GM12878 (cell line): Measurements from ENCODE around the gene POLD1. TPM values are rescaled to one million over a fixed set of nuclear protein-coding genes. Genes with fewer than 3 reads are reported as not detected.

ENCODE experiments used
- BACH1 ChIP-seq: fragments of 450-650 bp; IDR thresholded peaks from 2 replicates; pipeline ENCODE4 v1.6.1; 2017; ENCODE audit warnings: mild to moderate bottlenecking, borderline replicate concordance
- CBX5 ChIP-seq: sonication (generic); IDR thresholded peaks from 2 replicates; pipeline ENCODE4 v1.6.1; 2016; ENCODE audit warnings: low read depth, moderate library complexity, mild to moderate bottlenecking, inconsistent platforms
- CREB1 ChIP-seq: IDR thresholded peaks from 2 replicates; pipeline ENCODE4 v1.6.1; 2012; ENCODE audit warnings: low read depth, mild to moderate bottlenecking, inconsistent platforms
- EGR1 ChIP-seq, 2 experiments: IDR thresholded peaks; 1 replicate in 1 of 2; 2 replicates in 1 of 2; pipeline ENCODE4 v1.6.1; 2011 to 2012; ENCODE audit warnings: low read depth in 2 of 2, low read length in 2 of 2, borderline replicate concordance in 1 of 2, mild to moderate bottlenecking in 1 of 2, moderate library complexity in 1 of 2
- JUND ChIP-seq: IDR thresholded peaks from 2 replicates; pipeline ENCODE4 v1.6.1; 2012; ENCODE audit warnings: low read depth, mild to moderate bottlenecking, low read length, improper control_type of control experiment, moderate library complexity
- KDM1A ChIP-seq: fragments of 200-600 bp; sonication (generic); IDR thresholded peaks from 2 replicates; pipeline ENCODE4 v1.6.1; 2016; ENCODE audit warnings: borderline replicate concordance
- MTA2 ChIP-seq: fragments of 450-650 bp; IDR thresholded peaks from 2 replicates; pipeline ENCODE4 v1.6.1; 2016; ENCODE audit warnings: low read depth, mild to moderate bottlenecking, moderate library complexity
- POLR2AphosphoS5 ChIP-seq: IDR thresholded peaks from 2 replicates; pipeline ENCODE4 v1.6.1; 2011; ENCODE audit warnings: mild to moderate bottlenecking, low read length, inconsistent platforms
- POU2F2 ChIP-seq: IDR thresholded peaks from 3 replicates; pipeline ENCODE4 v1.6.1; 2011; ENCODE audit warnings: low read depth, mild to moderate bottlenecking, low read length, borderline replicate concordance
- RBBP5 ChIP-seq: fragments of 200-600 bp; sonication (generic); conservative IDR thresholded peaks from 2 replicates; pipeline ENCODE4 v1.6.1; 2016
- SMAD5 ChIP-seq: IDR thresholded peaks from 2 replicates; pipeline ENCODE4 v1.6.1; 2016; ENCODE audit warnings: antibody characterized with exemption, low read depth
- SPI1 ChIP-seq: IDR thresholded peaks from 2 replicates; pipeline ENCODE4 v1.6.1; 2011; ENCODE audit warnings: low read depth, mild to moderate bottlenecking, low read length, moderate library complexity, borderline replicate concordance; ENCODE audit not compliant: insufficient read depth
- TCF3 ChIP-seq: IDR thresholded peaks from 2 replicates; pipeline ENCODE4 v1.6.1; 2012; ENCODE audit warnings: low read depth, mild to moderate bottlenecking, low read length, borderline replicate concordance; ENCODE audit not compliant: insufficient read depth
- ZNF207 ChIP-seq: fragments of 450-650 bp; IDR thresholded peaks from 2 replicates; pipeline ENCODE4 v1.6.1; 2014; ENCODE audit warnings: antibody characterized with exemption, mild to moderate bottlenecking, borderline replicate concordance
- ZNF217 ChIP-seq: fragments of 450-650 bp; IDR thresholded peaks from 2 replicates; pipeline ENCODE4 v1.6.1; 2017; ENCODE audit warnings: antibody characterized with exemption, mild to moderate bottlenecking
- polyA plus RNA-seq, 11 experiments: library from polyadenylated mRNA; depleted of rRNA in 4 of 11; unstranded in 6 of 11; stranded (reverse) in 5 of 11; fragments of >200 nt; fragmentation: Nextera tagmentation in 4 of 11; fragmentation: Illumina TruSeq in 1 of 11; extraction: Ambion mirVana in 4 of 11; extraction: Trizol in 1 of 11; gene quantifications; 1 replicate in 1 of 11; 2 replicates in 10 of 11; pipeline versions ENCODE4 v1.2.1 to v1.2.3, GENCODE V29; 2011 to 2016; ENCODE audit warnings: inconsistent platforms in 2 of 11, missing spikeins in 2 of 11, low read depth in 1 of 11
- total RNA-seq, 4 experiments: library from RNA; depleted of rRNA in 3 of 4; stranded (reverse); fragments of >200 nt in 3 of 4; fragmentation: Illumina TruSeq in 1 of 4; extraction: Trizol in 1 of 4; gene quantifications; 2 replicates each; pipeline versions ENCODE4 v1.2.1 to v1.2.3, GENCODE V29; 2013 to 2021
- TF ChIP-seq, protein P1 (sequence below): IDR thresholded peaks from 2 replicates; pipeline ENCODE4 v1.6.1; 2012; ENCODE audit warnings: mild to moderate bottlenecking, low read depth, low read length
- TF ChIP-seq, protein P2 (sequence below): fragments of 450-650 bp; IDR thresholded peaks from 2 replicates; pipeline ENCODE4 v1.6.1; 2017; ENCODE audit warnings: mild to moderate bottlenecking, low read depth, inconsistent platforms; ENCODE audit not compliant: poor library complexity, severe bottlenecking
- TF ChIP-seq, protein P3 (sequence below): IDR thresholded peaks from 2 replicates; pipeline ENCODE4 v1.6.1; 2011; ENCODE audit warnings: mild to moderate bottlenecking, low read depth, low read length, moderate library complexity; ENCODE audit not compliant: insufficient replicate concordance
- TF ChIP-seq, protein P4 (sequence below): fragments of 450-650 bp; IDR thresholded peaks from 2 replicates; pipeline ENCODE4 v1.6.1; 2017; ENCODE audit warnings: mild to moderate bottlenecking
- TF ChIP-seq, protein P5 (sequence below): IDR thresholded peaks from 2 replicates; pipeline ENCODE4 v1.6.1; 2011; ENCODE audit warnings: borderline replicate concordance, low read depth, mild to moderate bottlenecking, moderate library complexity, low read length; ENCODE audit not compliant: insufficient read depth, poor library complexity, severe bottlenecking

The POLD1 gene
- total and polyA plus RNA-seq, 10 of the 15 experiments (the other 5 are each of a cell fraction or from before 2014, with no cell fraction given), result 0.76 to 165 (median 63.4) TPM

DNA sequence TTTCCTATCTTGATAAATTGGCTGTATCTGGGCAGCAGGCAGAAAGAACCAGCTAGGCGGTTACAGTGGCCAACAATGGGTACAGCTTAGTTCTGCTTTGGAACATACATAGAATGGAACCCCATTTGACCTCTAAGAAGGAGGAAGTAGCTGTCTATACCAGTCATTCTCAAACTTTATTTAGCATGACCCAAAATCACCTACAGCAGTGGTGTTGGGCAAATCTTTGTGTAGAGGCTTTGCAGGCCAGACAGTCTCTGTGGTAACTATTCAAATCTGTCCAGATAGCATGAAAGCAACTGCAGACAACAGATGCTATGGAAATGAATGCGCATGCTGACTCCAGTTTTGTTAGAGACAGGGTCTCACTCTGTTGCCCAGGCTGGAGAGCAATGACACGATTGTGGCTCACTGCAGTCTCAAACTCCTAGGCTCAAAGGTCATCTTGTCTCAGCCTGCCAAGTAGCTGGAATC, 43.0 kb upstream of the POLD1 start (continued):
- TF ChIP-seq, protein P1, sequence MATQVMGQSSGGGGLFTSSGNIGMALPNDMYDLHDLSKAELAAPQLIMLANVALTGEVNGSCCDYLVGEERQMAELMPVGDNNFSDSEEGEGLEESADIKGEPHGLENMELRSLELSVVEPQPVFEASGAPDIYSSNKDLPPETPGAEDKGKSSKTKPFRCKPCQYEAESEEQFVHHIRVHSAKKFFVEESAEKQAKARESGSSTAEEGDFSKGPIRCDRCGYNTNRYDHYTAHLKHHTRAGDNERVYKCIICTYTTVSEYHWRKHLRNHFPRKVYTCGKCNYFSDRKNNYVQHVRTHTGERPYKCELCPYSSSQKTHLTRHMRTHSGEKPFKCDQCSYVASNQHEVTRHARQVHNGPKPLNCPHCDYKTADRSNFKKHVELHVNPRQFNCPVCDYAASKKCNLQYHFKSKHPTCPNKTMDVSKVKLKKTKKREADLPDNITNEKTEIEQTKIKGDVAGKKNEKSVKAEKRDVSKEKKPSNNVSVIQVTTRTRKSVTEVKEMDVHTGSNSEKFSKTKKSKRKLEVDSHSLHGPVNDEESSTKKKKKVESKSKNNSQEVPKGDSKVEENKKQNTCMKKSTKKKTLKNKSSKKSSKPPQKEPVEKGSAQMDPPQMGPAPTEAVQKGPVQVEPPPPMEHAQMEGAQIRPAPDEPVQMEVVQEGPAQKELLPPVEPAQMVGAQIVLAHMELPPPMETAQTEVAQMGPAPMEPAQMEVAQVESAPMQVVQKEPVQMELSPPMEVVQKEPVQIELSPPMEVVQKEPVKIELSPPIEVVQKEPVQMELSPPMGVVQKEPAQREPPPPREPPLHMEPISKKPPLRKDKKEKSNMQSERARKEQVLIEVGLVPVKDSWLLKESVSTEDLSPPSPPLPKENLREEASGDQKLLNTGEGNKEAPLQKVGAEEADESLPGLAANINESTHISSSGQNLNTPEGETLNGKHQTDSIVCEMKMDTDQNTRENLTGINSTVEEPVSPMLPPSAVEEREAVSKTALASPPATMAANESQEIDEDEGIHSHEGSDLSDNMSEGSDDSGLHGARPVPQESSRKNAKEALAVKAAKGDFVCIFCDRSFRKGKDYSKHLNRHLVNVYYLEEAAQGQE, result no peak
- TF ChIP-seq RBBP5 (no peak), TCF3 (peak; percentile 24; the same call in 1 of the 2 replicates), ZNF217 (peak; percentile 22; the same call in 1 of the 2 replicates), MTA2 (peak; percentile 77), SPI1 (peak; percentile 73), BACH1 (no peak; the same call in 1 of the 2 replicates), KDM1A (no peak), EGR1 (IDR thresholded peaks at IDR 0.05; ENCODE audit: borderline replicate concordance in 1 of 2, low read depth in 2 of 2, low read length in 2 of 2) (no peak), SMAD5 (no peak), POLR2AphosphoS5 (0 out of 2 replicates have a peak, but pooled peaks have one; percentile 54), CBX5 (no peak), POU2F2 (peak; percentile 86; the same call in 2 of the 3 replicates), CREB1 (peak; percentile 25; the same call in 1 of the 2 replicates), ZNF207 (no peak), JUND (peak; percentile 4; the same call in 1 of the 2 replicates)
- TF ChIP-seq, protein P2, sequence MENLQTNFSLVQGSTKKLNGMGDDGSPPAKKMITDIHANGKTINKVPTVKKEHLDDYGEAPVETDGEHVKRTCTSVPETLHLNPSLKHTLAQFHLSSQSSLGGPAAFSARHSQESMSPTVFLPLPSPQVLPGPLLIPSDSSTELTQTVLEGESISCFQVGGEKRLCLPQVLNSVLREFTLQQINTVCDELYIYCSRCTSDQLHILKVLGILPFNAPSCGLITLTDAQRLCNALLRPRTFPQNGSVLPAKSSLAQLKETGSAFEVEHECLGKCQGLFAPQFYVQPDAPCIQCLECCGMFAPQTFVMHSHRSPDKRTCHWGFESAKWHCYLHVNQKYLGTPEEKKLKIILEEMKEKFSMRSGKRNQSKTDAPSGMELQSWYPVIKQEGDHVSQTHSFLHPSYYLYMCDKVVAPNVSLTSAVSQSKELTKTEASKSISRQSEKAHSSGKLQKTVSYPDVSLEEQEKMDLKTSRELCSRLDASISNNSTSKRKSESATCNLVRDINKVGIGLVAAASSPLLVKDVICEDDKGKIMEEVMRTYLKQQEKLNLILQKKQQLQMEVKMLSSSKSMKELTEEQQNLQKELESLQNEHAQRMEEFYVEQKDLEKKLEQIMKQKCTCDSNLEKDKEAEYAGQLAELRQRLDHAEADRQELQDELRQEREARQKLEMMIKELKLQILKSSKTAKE, result peak; percentile 99
- TF ChIP-seq, protein P3, sequence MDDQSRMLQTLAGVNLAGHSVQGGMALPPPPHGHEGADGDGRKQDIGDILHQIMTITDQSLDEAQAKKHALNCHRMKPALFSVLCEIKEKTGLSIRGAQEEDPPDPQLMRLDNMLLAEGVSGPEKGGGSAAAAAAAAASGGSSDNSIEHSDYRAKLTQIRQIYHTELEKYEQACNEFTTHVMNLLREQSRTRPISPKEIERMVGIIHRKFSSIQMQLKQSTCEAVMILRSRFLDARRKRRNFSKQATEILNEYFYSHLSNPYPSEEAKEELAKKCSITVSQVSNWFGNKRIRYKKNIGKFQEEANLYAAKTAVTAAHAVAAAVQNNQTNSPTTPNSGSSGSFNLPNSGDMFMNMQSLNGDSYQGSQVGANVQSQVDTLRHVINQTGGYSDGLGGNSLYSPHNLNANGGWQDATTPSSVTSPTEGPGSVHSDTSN, result no peak
- TF ChIP-seq, protein P4, sequence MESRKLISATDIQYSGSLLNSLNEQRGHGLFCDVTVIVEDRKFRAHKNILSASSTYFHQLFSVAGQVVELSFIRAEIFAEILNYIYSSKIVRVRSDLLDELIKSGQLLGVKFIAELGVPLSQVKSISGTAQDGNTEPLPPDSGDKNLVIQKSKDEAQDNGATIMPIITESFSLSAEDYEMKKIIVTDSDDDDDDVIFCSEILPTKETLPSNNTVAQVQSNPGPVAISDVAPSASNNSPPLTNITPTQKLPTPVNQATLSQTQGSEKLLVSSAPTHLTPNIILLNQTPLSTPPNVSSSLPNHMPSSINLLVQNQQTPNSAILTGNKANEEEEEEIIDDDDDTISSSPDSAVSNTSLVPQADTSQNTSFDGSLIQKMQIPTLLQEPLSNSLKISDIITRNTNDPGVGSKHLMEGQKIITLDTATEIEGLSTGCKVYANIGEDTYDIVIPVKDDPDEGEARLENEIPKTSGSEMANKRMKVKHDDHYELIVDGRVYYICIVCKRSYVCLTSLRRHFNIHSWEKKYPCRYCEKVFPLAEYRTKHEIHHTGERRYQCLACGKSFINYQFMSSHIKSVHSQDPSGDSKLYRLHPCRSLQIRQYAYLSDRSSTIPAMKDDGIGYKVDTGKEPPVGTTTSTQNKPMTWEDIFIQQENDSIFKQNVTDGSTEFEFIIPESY, result no peak
- TF ChIP-seq, protein P5, sequence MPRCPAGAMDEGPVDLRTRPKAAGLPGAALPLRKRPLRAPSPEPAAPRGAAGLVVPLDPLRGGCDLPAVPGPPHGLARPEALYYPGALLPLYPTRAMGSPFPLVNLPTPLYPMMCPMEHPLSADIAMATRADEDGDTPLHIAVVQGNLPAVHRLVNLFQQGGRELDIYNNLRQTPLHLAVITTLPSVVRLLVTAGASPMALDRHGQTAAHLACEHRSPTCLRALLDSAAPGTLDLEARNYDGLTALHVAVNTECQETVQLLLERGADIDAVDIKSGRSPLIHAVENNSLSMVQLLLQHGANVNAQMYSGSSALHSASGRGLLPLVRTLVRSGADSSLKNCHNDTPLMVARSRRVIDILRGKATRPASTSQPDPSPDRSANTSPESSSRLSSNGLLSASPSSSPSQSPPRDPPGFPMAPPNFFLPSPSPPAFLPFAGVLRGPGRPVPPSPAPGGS, result no peak
